GM10847 (cell line): Measurements from ENCODE around the gene ATF7IP.
A peak's percentile ranks its signal among the peaks of the same experiment; 100 is the strongest.

ENCODE experiments used
- POLR2A ChIP-seq: IDR thresholded peaks from 2 replicates; pipeline ENCODE4 v1.6.1; 2011; ENCODE audit not compliant: insufficient read length; ENCODE audit errors: extremely low read depth

Gene ATF7IP, protein sequence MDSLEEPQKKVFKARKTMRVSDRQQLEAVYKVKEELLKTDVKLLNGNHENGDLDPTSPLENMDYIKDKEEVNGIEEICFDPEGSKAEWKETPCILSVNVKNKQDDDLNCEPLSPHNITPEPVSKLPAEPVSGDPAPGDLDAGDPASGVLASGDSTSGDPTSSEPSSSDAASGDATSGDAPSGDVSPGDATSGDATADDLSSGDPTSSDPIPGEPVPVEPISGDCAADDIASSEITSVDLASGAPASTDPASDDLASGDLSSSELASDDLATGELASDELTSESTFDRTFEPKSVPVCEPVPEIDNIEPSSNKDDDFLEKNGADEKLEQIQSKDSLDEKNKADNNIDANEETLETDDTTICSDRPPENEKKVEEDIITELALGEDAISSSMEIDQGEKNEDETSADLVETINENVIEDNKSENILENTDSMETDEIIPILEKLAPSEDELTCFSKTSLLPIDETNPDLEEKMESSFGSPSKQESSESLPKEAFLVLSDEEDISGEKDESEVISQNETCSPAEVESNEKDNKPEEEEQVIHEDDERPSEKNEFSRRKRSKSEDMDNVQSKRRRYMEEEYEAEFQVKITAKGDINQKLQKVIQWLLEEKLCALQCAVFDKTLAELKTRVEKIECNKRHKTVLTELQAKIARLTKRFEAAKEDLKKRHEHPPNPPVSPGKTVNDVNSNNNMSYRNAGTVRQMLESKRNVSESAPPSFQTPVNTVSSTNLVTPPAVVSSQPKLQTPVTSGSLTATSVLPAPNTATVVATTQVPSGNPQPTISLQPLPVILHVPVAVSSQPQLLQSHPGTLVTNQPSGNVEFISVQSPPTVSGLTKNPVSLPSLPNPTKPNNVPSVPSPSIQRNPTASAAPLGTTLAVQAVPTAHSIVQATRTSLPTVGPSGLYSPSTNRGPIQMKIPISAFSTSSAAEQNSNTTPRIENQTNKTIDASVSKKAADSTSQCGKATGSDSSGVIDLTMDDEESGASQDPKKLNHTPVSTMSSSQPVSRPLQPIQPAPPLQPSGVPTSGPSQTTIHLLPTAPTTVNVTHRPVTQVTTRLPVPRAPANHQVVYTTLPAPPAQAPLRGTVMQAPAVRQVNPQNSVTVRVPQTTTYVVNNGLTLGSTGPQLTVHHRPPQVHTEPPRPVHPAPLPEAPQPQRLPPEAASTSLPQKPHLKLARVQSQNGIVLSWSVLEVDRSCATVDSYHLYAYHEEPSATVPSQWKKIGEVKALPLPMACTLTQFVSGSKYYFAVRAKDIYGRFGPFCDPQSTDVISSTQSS

DNA sequence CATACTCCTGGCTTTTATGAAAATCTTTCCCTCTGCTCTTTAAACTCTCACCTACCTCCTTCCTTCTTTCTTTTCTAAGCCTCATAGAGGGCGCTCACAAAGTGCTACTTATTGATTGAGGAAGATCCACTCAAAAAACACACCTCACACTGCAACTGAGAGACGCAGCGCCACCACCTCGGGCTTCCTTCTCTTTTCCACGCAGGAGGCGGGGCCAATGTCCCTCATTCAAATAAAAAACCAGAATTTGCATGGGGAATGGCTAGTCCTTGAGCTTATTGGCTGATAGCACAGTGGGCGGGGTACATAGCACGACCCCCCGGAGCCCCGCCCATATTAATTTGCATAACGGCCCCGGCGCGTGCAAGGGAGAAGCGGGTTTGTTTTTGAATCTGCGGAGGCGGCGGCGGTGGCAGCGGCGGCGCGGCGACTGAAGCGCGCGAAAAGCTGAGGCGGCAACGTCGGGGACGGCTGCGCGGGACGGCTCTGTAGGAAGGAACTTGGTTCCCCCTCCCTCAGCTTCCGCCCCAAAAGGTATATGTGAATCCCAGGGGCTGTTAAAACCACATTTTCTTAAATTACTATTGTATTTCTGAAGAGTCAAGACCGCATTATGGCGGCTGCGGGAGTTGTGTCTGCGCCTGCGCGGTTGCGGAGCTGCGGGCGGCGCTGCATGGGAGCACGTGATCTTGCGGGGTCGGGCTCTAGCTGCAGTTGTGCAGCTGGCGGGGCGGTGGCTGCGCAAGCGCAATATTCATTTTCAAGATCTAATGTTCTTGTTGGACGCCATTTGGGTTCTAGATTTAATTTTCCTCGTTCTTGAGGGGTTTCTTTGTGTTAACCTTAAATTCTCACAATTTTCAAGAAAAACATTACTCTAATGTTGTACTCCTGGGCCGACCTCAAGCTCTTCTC lies at the start of gene ATF7IP:
TSS of gene ATF7IP (plus strand) at position 389 of the 915 bp plus-strand sequence. CDS start 58,234 bp downstream, outside the sequence.
- peak; percentile 60 for TF ChIP-seq POLR2A

DNA sequence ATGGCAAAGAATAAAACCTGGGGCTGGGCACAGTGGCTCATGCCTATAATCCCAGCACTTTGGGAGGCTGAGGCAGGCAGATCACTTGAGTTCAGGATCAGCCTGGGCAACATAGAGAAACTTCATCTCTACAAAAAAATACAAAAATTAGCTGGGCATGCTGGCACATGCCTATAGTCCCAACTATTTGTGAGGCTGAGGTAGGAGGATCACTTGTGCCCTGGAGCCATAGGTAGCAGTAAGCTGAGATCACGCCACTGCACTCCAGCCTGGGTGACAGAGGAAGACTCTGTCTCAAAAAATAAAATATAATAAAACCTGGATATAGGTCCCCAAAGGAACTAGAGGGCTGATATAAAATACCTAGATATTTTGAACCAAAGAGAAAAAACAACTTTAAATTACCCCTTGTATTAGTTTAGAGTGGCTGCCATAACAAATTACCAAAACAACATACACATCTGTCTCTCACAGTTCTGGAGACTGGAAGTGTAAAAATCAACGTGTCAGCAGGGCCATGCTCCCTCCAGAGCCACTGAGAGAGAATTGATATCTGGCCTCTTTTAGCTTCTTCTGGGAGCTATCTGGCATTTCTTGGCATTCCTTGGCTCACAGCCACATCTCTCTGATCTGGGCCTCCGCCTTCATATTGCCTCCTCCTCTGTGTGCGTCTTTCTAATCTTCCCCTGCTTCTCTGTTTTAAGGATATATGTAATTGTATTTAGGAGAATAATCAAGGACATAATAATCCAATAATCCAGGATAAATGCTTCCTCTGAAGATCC lies 47.9 kb upstream of the ATF7IP start:
- no peak for TF ChIP-seq POLR2A

DNA sequence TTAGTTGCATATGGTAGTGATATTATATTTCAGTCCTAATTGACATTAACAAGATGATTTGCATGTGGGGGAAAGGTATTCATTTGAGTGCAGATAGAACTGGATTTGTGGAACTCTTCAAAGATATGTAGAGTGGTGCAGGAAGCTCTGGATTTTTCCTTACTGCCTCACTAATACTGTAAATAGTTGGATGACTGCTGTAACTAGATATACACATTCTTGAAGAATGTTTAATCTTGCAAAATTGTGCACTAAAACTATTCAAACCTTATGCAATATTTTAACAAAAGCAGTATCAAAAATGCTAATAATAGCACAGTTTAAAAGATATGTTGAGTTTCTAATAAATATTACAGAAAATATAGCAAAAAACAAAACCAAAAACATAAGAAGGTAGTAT lies 43.1 kb upstream of the ATF7IP start:
- TF ChIP-seq POLR2A = no peak

DNA sequence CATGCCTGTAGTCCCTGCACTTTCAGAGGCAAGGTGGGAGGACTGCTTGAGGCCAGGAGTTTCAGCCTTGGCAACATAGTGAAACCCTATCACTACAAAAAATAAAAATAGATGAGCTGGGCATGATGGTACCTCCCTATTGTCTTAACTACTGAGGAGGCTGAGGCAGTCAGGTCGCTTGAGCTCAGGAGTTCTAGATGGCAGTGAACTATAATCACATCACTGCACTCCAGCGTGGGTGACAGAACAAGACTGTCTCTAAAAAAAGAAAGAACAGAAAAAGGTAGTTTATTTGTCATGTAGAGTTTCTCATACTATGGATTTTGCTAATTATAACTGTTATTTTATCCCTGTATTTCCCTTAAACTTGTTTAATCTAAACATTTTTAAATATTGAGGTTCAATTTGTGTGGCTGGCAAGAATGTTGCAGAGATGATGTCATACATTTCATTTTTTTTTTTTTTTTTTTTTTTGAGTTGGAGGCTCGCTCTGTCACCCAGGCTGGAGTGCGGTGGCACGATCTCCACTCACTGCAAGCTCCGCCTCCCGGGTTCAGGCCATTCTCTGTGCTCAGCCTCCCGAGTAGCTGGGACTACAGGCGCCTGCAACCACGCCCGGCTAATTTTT lies 39.7 kb upstream of the ATF7IP start:
- no peak for TF ChIP-seq POLR2A

DNA sequence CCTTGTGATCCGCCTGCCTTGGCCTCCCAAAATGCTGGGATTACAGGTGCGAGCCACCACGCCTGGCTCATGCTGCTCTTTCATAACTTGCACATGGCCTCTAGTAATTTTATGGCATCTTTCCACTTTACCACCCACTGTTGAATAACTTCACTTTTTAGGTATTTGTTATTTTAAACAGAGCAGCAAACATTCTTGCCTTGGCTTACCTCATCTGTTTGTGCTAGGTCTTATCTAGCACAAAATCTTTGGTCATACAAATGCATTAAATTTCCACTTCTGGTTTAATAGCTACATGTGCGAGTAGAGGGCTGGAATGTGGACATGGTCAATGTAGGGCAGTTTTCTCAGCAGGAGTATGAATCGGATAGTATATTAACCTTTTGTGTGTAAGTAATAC lies 38.8 kb upstream of the ATF7IP start:
- no peak for TF ChIP-seq POLR2A

DNA sequence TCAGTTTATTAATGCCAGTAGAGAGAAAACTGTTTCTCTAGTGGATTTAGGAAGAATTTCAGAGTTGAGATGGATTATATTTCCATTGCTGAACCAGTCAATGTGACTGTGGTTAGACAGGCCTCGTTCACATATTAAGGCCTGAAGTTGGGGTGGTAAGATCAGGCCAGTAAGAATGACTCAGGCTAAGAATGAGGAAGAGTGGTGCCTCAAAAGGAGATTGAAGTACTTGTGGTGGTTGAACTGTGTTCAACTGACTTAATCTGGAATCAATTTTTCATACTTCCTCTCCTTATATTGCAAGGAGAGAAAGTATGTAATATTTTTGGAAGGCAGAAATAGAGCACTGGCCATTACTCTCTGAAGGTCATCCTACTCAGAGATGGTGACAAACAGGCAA lies 37.8 kb upstream of the ATF7IP start:
- no peak for TF ChIP-seq POLR2A

DNA sequence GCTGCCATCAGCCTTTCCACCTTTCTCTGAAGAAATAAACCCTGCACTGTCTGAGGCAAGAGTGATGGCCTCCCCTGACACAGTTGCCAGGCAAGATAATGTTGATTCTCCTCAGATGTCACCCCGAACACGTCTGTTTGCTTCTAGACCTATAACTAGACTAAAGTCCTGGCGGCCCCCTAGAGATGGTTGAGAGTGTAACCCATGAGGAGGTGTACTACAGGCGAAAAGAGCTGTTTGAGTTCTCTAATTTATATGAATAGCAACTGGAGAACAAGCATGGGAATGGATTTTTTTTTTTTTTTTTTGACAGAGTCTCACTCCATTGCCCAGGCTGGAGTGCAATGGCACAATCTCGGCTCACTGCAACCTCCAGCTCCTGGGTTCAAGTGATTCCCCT lies 33.0 kb upstream of the ATF7IP start:
- no peak for TF ChIP-seq POLR2A

DNA sequence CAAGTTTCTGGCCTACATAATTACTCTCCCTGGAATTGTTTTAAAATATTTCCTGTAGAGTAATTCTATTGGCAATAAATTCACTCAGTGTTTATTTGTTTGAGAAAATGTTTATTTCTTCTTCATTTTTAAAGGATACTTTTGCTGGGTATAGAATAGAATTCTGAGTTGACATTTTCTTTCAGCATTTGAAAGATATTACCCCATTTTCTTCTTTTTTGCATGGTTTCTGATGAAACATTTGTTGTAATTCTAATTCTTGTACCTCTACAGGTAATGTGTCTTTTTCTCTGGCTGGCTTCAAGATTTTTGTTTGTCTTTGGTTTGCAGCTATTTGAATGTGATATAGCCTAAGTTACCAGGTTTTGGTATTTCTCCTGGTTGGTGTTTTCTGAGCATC lies 25.1 kb upstream of the ATF7IP start:
- no peak for TF ChIP-seq POLR2A

DNA sequence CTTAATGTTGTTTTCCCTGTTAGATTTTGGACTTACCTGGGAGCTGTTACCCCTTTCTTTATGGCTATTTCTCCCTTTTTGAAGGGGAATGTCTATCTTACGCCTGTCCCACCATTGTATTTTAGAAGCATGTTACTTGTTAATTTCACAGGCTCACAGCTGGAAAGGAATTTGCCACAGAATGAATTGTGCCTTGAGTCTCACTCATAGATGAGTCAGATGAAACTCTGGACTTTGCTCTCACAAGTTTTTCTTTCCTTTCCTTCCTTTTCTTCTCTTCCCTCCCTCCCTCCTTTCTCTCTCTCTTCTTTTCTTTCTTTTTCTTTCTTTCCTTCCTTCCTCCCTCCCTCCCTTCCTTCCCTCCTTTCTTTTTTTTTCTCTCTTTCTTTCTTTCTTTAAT lies 9.3 kb upstream of the ATF7IP start:
- no peak for TF ChIP-seq POLR2A

DNA sequence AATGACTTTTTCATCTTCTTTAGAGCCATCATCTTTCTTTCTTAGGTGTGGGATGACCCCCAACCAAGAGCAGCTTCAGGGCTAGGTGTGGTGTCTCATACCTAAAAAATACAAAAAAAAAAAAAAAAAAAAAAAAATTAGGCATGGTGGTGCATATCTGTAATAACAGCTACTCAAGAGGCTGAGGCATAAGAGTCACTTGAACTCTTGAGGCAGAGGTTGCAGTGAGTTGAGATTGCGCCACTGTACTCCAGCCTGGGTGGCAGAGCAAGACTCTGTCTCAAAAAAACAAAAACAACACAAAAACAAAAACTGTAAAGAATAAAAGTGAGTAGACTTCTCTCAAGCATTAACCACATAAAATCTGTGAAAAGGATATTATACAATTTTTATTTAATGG lies 8.0 kb upstream of the ATF7IP start:
- no peak for TF ChIP-seq POLR2A

DNA sequence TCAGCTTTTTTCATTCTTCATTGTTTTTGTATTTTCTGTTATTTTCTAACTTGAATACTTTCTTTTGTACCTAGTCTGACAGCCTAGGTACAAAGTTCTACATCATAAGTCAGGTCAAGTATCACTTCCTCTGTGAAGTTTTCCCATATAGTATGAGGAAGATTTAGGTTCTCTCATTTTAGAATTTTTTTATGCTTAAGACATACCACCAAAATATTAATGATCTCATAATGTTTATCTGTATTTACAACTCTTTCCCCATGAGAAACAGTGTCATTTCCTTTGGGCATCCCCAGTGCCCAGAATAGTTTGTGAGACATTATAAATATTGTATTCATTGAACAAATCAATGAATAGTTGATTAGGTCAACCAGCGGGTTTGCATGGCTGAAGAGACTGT lies 3.1 kb upstream of the ATF7IP start:
- TF ChIP-seq POLR2A = no peak

DNA sequence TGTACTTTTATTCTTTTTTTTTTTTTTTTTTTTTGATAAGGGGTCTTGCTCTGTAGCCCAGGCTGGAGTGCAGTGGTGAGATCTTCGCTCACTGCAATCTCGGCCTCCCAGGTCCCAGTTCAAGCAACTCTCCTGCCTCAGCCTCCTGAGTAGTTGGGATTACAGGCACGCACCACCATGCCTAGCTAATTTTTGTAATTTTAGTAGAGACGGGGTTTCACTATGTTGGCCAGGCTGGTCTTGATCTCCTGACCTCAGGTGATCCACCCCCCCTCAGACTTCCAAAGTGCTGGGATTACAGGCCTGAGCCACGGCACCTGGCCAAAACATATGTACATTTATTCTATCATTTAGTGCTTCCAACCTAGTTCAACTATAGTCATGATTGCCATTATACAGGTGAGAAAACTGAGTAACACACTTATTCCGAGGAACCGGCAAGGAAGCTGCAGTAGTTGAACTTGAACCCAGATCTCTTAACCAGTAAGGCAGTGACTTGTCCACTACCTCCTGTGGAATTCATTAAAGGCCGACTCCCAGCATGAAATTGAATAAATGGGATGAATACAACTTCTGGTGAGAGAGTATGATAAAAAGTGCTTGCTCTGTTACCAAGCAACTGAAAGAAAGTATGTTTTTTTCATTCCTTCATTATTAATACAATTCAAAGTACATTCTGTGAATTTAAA lies 755 bp upstream of the ATF7IP start:
- no peak for TF ChIP-seq POLR2A

DNA sequence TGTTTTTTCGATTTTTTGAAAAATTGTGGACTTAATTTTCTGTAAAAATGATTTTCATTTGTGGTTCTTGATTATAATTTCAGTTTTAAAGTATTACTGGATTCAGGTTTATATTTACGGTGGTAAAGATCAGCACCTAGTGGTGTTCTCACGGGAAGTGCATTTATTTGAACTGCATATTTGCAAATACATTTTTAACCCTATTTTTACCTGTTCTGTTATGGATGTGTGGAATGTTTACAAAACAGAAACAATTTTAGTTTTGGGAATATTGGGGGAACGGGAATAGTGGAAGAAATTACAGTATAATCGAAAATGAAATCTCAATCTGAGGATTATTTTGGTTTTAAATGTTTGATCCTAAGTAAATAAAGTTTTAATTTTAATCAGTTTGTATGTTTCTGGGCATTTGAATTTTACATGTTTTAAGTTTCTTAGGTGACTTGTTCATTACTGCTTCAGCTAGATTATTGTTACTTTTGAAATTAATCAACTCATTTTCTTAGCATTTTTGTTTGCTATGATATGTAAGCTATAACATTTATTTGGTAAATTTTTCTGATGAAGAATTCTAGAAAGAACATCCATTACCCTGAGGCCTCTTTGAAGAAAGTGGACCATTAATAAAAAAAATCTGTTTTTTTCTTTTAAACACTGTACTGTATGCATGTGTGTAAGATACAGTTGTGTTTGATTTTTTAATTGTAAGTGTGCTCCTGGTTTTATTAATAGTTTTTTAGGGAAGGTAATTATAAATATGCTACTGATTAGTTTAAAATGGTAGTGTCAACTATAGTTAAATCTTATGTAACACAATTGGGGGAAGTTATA lies 942 bp downstream of the ATF7IP start:
- no peak for TF ChIP-seq POLR2A
